B cell (primary cell): ENCODE measurements around the gene SALL2.

ENCODE experiments used
- CTCF ChIP-seq: fragments of 200-600 bp; IDR thresholded peaks from one replicate; pipeline ENCODE4 v1.8.0; 2022; ENCODE audit warnings: antibody characterized with exemption, mild to moderate bottlenecking
- EZH2 ChIP-seq: IDR thresholded peaks from 2 replicates; pipeline ENCODE4 v1.6.1; 2012; ENCODE audit warnings: borderline replicate concordance, low read depth, mild to moderate bottlenecking, moderate library complexity, low read length; ENCODE audit not compliant: insufficient read depth, poor library complexity, severe bottlenecking

- no peak for TF ChIP-seq CTCF
- TF ChIP-seq EZH2 = no peak
Measured at GRCh38 chr14:21539189-21539940, 13.2 kb upstream of the SALL2 start.
